Measurements from ENCODE around the gene THADA.

DNA sequence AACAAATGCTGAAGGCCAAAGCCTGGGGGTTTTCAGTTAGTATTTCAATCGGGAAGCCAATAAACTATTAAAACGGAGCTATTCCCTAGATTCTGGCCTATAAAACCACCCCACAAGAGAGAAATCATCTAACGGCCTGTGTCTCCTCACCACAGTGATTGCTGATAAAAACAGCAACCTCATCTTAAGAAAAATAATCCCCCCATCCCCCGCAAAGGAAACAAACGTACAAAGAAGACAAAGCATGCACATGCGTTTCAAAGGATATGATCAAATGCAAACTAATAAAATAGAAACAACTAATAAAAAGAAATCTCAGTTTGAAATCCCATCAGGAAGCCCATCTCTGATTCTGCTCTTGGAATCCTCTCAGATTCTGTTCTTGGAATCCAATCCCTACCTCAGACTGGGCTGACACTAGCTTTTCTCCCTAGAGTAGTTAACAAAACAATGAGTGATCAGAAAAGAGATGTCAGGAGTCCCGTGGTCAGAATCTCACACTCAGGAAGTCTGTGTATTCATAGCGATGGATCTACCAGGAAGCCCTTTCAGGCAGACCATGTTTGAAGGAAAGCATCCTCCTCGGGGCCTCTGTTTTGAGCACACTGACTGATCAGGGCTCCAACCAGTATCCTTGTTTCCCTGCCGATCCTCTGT, 150.7 kb downstream of the THADA start:
- TF ChIP-seq, protein P1, sequence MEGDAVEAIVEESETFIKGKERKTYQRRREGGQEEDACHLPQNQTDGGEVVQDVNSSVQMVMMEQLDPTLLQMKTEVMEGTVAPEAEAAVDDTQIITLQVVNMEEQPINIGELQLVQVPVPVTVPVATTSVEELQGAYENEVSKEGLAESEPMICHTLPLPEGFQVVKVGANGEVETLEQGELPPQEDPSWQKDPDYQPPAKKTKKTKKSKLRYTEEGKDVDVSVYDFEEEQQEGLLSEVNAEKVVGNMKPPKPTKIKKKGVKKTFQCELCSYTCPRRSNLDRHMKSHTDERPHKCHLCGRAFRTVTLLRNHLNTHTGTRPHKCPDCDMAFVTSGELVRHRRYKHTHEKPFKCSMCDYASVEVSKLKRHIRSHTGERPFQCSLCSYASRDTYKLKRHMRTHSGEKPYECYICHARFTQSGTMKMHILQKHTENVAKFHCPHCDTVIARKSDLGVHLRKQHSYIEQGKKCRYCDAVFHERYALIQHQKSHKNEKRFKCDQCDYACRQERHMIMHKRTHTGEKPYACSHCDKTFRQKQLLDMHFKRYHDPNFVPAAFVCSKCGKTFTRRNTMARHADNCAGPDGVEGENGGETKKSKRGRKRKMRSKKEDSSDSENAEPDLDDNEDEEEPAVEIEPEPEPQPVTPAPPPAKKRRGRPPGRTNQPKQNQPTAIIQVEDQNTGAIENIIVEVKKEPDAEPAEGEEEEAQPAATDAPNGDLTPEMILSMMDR (conservative IDR thresholded peaks at IDR 0.05; ENCODE audit: low read length): no peak
- TF ChIP-seq EZH2phosphoT487 (IDR thresholded peaks at IDR 0.05; ENCODE audit: borderline replicate concordance, low read depth, low read length): no peak

Measured in OCI-LY7 (cell line).